ENCODE data around the gene DYNLL2.

DYNLL2 gene

GRCh38 chr17:58105093-58105492 is 21.9 kb downstream of the DYNLL2 start:
- H3K4me3 Mint-ChIP-seq, result no peak overlapping the region
- no peak for TF ChIP-seq CTCF (IDR thresholded peaks at IDR 0.05; ENCODE audit: unreplicated experiment in 3 of 3)
- peaks cover 12% of the 10 kb centered on the region for H3K27me3 Mint-ChIP-seq (ENCODE audit: low read depth)
- H3K36me3 Mint-ChIP-seq (ENCODE audit: low read depth), result no peaks in the 10 kb centered on the region
- H3K4me1 Mint-ChIP-seq, result no peaks in the 10 kb centered on the region
- H3K9me3 Mint-ChIP-seq, result peaks cover 4% of the 10 kb centered on the region
- H3K27ac Mint-ChIP-seq, result no peak overlapping the region

- TF ChIP-seq CTCF (IDR thresholded peaks at IDR 0.05; ENCODE audit: unreplicated experiment in 3 of 3), result no peak
- Mint-ChIP-seq H3K4me1 (no peaks in the 10 kb centered on the region), H3K36me3 (ENCODE audit: low read depth) (no peaks in the 10 kb centered on the region), H3K27me3 (ENCODE audit: low read depth) (peaks cover 12% of the 10 kb centered on the region), H3K4me3 (no peak overlapping the region), H3K9me3 (peaks cover 4% of the 10 kb centered on the region), H3K27ac (no peak overlapping the region)
These were observed 24.1 kb downstream of the DYNLL2 start for GRCh38 chr17:58107306-58107705.

GRCh38 chr17:58109197-58109596 is 26.0 kb downstream of the DYNLL2 start:
- Mint-ChIP-seq H3K27ac (no peak overlapping the region), H3K9me3 (peaks cover 4% of the 10 kb centered on the region), H3K27me3 (ENCODE audit: low read depth) (peaks cover 22% of the 10 kb centered on the region), H3K36me3 (ENCODE audit: low read depth) (no peaks in the 10 kb centered on the region), H3K4me1 (no peaks in the 10 kb centered on the region), H3K4me3 (no peak overlapping the region)
- no peak for TF ChIP-seq CTCF (IDR thresholded peaks at IDR 0.05; ENCODE audit: unreplicated experiment in 3 of 3)

GRCh38 chr17:58110012-58110411 is 26.8 kb downstream of the DYNLL2 start:
- TF ChIP-seq CTCF (IDR thresholded peaks at IDR 0.05; ENCODE audit: unreplicated experiment in 3 of 3), result no peak
- Mint-ChIP-seq H3K36me3 (ENCODE audit: low read depth) (no peaks in the 10 kb centered on the region), H3K9me3 (peaks cover 4% of the 10 kb centered on the region), H3K27me3 (ENCODE audit: low read depth) (peaks cover 31% of the 10 kb centered on the region), H3K4me1 (no peaks in the 10 kb centered on the region), H3K27ac (no peak overlapping the region), H3K4me3 (no peak overlapping the region)

GRCh38 chr17:58111676-58112075 is 28.5 kb downstream of the DYNLL2 start:
- no peaks in the 10 kb centered on the region for H3K36me3 Mint-ChIP-seq (ENCODE audit: low read depth)
- H3K4me3 Mint-ChIP-seq, result no peak overlapping the region
- peaks cover 4% of the 10 kb centered on the region for H3K9me3 Mint-ChIP-seq
- no peaks in the 10 kb centered on the region for H3K4me1 Mint-ChIP-seq
- no peak overlapping the region for H3K27ac Mint-ChIP-seq
- peaks cover 45% of the 10 kb centered on the region for H3K27me3 Mint-ChIP-seq (ENCODE audit: low read depth)
- TF ChIP-seq CTCF (IDR thresholded peaks at IDR 0.05; ENCODE audit: unreplicated experiment in 3 of 3), result no peak

- Mint-ChIP-seq H3K36me3 (ENCODE audit: low read depth) (no peaks in the 10 kb centered on the region), H3K27me3 (ENCODE audit: low read depth) (peaks cover 46% of the 10 kb centered on the region), H3K4me1 (no peaks in the 10 kb centered on the region), H3K9me3 (no peaks in the 10 kb centered on the region), H3K4me3 (no peak overlapping the region), H3K27ac (no peak overlapping the region)
- peak; percentile 88 to 93 (median 91) for TF ChIP-seq CTCF (IDR thresholded peaks at IDR 0.05; ENCODE audit: unreplicated experiment in 3 of 3)
These were observed 29.9 kb downstream of the DYNLL2 start for GRCh38 chr17:58112970-58113631.
